GM19238 (cell line): ENCODE results near the gene TMEM139.
"Not testable (repeated sequence)": the region's sequence is repeated elsewhere in the genome, so short reads cannot be mapped to it uniquely, and the experiment has no call there.

Experiments used
- DNase-seq: peaks from one replicate; pipeline ENCODE4 v3.0.0; 2011; ENCODE audit warnings: low spot score; ENCODE audit not compliant: insufficient read length

Gene TMEM139

DNA sequence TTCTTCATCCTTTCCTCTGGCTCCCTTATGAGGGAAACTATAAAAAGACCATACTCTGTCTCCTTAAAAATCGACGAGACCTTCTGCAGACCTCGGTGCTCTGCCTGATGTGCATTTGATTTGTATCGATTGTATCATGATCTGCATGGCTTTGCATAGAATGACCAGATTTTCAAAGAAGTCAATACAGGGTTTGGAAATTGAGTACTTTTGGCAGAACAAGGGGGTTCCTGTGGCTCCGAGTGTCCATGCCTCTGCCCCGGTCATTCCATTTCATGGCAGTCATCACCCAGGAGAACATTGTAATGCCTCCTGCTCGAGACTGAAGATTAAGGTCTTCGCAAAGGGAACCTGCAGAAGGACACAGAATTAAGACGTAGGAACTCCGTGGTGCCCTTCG, 4.1 kb downstream of the TMEM139 start:
- no peak for DNase-seq

DNA sequence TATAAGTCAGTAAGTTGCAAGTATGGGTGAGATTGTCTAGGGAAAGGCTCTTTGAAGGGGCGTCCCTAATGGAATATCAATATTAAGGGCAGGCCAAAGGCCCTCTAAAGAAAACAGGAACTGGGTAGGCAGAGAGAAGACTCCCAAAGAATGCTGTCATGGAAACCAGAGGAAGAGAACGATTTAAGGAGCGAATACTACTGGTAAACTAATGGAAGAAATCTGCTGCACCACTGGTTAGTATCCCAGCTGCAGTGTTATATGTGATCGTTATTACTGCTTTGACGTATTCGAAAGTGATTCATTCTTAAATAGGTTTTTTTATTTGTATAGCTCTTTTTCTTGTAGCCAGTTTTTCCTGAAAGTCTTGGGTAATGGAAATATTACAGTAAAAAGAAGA, 4.7 kb downstream of the TMEM139 start:
- DNase-seq: no peak

DNA sequence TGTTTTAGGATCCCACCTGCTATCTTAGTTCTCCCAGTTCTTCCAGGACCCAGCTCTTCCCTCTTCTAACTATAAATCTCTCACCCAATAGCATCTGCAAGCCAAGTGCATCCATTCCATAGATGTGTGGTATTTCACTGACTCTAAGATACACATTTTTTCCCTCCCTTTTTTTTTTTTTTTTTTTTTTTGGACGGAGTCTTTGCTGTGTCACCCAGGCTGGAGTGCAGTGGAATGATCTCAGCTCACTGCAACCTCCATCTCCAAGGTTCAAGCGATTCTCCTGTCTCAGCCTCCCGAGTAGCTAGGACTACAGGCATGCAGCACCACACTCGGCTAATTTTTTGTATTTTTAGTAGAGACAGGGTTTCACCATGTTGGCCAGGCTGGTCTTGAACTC, 5.1 kb downstream of the TMEM139 start:
- not testable (repeated sequence) for DNase-seq

- DNase-seq: no peak
Observed at GRCh38 chr7:143290293-143290692, 5.5 kb downstream of the TMEM139 start.

- no peak for DNase-seq
Observed at GRCh38 chr7:143292876-143293275, 8.1 kb downstream of the TMEM139 start.

DNA sequence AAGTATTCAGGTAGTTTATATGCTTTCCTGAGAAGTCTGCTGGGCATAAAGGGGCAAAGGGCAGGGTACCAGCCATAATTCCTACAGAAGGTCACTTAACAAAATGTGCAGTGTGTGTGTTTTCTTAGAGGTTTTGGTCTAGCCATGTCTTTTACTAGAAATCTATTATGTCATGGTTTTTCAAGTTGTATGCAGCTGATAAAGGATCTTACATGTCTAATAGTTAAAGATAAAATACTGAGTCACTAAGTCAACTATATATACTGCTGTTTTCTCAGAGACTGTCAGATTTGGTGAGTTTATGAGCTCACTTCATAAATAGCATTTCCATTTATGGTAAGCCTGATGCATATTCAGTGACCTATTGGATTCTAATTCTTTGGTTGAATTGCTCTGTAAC, 11.1 kb downstream of the TMEM139 start:
- no peak for DNase-seq

DNA sequence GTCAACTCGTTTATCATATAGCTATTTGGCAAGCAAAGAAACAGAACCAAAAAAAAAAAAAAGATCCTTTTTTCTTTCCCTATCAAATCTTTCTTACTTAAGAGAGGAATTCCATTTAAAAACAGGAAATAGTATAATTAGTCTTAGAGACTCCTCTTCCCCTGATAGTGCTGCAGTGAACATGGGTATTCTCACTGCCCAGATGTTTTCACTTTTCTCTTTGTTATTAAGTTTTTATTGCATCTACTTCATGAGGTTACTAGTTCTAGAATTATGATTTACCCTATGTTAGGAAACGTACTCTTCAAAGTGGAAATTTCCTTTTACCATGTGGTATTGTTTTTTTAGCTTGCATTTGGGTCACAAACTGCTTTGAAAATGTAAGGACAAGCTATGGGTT, 11.9 kb downstream of the TMEM139 start:
- DNase-seq: no peak

DNA sequence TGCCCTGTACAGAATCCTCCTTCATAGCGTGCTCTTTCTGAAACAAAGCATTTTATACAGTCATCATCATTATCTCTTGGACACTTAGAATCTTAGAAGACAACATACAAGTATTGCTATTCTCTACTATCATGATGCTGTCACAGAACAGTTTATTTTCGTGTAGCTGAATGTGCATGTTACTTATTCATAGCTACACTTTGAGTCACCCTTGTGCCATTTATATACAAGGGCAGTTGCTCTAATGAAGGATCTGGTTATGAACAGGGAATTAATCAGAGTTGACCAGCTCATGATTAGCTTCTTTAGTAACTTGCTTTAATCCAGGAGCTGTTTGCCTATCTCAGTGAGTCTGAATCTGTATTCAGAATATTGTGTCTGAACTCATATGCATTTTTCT, 14.6 kb downstream of the TMEM139 start:
- DNase-seq: no peak

- no peak for DNase-seq
Observed at GRCh38 chr7:143299840-143300239, 15.1 kb downstream of the TMEM139 start.

GRCh38 chr7:143300959-143301935, 16.5 kb downstream of the TMEM139 start:
- no peak for DNase-seq

DNA sequence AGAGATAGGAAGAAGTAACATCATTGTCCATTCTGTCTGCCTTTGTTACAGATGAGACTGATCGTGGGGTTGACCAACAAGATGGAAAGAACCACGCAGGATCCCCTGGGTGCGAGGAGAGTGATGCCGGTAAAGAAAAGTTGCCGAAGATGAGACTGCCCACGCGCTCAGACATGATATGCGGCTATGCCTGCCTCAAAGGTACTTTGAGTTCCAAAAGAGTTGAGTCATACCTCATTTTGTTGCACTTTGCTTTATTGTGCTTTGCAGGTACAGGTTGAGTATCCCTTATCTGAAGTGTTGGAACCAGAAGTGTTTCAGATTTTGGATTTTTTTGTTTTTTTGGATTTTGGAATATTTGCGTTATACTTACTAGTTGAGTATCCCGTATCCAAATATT, 19.0 kb downstream of the TMEM139 start:
- DNase-seq: no peak

- DNase-seq: no peak
Observed at GRCh38 chr7:143304938-143305337, 20.2 kb downstream of the TMEM139 start.

GRCh38 chr7:143305423-143306070, 20.8 kb downstream of the TMEM139 start:
- DNase-seq: no peak

DNA sequence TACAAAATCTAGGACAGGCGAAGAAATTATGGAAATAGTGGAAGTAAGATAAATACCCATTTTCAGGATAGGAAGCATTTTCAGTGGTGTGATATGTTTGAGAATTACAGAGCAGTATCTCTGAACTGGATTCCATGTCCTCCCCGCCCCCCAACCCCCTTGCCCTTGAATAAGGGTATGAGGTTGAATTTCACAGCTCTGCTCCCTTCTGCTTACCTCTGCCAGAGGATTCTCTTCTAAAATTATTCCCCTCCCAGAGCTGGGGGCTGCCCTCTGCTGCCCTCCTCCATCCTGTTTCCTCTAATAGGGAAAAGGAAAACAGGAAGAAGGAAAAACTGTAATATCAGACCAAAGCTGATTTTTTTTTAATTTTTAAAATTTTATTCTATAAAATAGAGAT, 23.9 kb downstream of the TMEM139 start:
- DNase-seq: no peak

- DNase-seq: no peak
Observed at GRCh38 chr7:143314127-143314526, 29.4 kb downstream of the TMEM139 start.

- no peak for DNase-seq
Observed at GRCh38 chr7:143315776-143316175, 31.0 kb downstream of the TMEM139 start, which contains the start of gene CLCN1. CLCN1 (plus strand) TSS chr7:143316111; CDS start chr7:143316213, 102 bp downstream.

- DNase-seq: no peak
Observed at GRCh38 chr7:143316492-143316891, 31.7 kb downstream of the TMEM139 start.

DNA sequence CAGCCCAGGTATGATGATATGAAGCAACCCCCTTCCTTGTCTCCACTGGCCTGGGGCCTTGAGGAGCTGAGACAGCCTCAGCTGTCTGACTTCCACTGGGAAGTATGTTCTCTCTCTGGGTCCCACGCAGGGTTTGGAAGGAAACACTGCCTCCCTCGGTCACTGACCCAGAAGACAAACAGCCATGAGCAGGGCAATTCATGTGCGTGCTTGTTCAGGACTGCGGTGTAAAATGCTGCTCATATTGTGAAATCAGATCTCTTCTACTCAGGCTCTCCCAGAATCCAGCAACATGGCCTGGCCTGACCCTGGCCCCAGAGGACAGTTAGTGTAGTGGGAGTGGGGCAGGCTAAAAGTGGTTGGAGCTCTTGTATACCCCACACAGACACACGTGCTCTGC, 33.9 kb downstream of the TMEM139 start:
- no peak for DNase-seq

DNA sequence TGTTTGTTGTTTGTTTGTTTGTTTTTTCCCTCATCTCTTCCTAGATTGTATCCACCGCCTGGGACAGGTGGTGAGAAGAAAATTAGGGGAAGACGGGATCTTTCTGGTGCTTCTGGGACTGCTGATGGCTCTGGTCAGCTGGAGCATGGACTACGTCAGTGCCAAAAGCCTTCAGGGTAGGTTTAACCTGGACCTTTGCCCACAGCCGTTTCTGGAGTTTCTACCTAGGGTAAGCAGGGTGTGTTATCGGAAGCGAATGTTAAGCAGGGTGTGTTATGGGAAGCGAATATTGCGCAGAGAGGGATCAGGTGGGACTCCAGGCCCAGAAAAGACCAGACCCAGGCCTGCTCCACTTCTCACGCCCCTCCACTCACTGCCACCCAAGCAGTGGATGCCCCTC, 35.9 kb downstream of the TMEM139 start:
- DNase-seq: no peak

- DNase-seq: no peak
Observed at GRCh38 chr7:143321242-143321641, 36.5 kb downstream of the TMEM139 start.

DNA sequence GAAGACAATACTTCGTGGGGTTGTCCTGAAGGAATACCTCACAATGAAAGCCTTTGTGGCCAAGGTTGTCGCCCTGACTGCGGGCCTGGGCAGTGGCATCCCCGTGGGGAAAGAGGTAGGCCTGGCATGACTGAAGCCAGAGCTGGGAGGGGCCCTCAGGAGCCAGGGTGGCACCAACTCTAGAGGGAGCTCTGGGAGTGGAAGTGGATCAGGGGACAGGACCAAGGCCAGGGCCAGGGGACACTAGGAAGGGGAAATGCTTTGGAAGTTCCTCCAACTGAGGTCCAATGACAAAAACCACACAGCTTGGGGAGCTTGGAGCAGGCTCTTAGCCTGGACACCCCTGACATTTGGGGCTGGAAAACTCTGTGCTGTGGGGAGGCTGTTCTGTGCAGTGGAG, 37.0 kb downstream of the TMEM139 start:
- no peak for DNase-seq

DNA sequence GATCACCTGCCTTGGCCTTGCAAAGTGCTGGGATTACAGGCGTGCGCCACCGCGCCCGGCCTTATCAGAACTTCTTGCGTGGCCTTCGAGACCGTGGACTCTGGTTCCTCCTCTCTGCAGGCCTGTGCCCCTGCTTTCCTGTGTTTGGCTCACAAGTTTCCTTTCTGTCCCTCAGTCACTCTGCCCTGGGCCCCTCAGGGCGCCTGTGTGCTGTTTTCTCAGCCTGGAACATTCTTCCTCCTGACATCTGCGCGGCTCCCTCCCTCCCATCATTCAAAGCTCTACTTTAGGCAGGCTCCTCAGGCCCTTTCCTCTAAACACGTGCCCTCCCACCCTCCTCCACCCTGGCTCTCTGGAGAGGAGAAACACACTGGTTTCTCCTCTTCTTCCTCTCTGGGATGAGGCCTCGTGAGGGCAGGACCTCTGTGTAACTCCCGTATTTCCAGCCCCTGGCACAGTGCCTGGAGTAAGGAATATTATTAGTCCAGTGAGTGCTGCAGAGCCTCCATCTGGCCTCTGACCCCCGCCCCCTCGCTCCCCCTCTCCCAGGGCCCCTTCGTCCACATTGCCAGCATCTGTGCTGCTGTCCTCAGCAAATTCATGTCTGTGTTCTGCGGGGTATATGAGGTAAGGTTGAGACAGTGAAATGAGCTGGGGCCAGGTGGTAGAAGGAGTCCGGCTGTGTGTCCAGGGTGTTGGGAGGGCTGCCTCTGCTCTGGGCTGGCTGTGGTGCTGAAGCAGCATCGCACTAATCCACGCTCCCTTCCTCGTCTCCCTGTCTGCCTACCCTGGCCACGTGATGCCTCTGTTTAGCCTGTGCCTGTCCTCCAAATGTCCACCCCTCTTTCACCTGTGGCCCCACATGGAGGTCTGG, 38.2 kb downstream of the TMEM139 start:
- DNase-seq: no peak
